Endothelial cell of hepatic sinusoid (primary cell): ENCODE results near the gene CEND1.

Experiments
- in situ Hi-C: cut with HindIII; loops from 2 replicates; pipeline ENCODE4 v1.10.0; 2017; ENCODE audit warnings: low sequenced_read_pairs

CEND1 gene

DNA sequence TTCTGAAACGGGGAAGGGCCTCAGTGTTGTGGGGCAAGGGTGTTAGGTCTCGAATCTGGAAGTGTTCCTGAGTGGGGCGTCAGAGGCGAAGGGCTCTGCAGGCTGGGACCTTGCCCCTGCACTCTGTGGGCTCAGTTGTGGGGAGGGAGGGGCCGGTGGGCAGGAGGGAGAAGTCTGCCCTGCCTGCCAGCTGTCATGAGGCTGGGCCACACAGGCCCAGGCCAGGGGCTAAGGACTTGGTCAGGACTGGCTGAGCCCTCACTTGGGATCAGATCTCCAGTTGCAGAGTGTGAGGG, 38.0 kb upstream of the CEND1 start, which contains the start of gene CRACR2B:
Gene CRACR2B (plus strand): TSS at position 23 of the 296 bp plus-strand sequence. CDS start 689 bp downstream, outside the sequence.
- in situ Hi-C loops: no loop called here

DNA sequence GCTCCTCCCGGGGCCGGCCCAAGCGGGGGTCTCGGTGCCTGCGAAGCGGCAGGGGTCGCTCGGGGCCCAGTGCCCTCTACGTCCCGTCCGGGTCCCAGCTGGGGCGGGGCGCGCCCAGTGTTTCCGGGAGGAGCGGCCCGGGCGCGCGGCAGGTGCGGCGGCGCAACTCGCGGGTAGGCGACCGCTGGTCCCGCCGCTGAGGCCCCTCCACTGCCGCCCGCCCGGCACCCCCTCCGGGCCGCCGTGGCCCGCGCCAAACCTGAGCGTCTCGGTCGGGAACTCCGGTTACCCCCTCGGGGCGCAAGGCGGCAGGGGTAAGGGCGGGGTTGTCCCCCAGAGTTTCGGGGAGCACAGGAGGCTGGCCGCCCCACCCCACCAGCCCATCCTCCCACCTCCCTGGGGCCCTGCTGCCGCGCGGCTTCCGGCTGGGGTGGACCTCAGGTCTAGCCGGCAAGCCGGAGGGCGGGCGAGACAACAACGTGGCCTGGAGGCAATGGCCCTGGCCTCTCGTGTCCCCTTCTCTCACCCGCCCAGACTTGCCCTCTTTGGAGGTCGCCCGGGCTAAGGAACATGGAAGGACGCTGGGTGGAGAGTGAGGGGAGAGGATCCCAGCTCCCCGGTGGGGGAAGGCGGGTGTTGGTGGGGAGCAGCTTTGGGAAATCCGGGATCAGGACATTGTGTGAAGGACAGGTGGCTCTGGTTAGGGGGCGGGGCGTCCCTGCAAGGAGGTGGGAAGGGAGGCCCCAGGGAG, 37.4 kb upstream of the CEND1 start:
- in situ Hi-C loops: no loop called here

GRCh38 chr11:826836-827145, 36.9 kb upstream of the CEND1 start:
- in situ Hi-C loops: no loop called here

- in situ Hi-C loops: no loop called here
Measured at GRCh38 chr11:826227-826621, 36.3 kb upstream of the CEND1 start.

DNA sequence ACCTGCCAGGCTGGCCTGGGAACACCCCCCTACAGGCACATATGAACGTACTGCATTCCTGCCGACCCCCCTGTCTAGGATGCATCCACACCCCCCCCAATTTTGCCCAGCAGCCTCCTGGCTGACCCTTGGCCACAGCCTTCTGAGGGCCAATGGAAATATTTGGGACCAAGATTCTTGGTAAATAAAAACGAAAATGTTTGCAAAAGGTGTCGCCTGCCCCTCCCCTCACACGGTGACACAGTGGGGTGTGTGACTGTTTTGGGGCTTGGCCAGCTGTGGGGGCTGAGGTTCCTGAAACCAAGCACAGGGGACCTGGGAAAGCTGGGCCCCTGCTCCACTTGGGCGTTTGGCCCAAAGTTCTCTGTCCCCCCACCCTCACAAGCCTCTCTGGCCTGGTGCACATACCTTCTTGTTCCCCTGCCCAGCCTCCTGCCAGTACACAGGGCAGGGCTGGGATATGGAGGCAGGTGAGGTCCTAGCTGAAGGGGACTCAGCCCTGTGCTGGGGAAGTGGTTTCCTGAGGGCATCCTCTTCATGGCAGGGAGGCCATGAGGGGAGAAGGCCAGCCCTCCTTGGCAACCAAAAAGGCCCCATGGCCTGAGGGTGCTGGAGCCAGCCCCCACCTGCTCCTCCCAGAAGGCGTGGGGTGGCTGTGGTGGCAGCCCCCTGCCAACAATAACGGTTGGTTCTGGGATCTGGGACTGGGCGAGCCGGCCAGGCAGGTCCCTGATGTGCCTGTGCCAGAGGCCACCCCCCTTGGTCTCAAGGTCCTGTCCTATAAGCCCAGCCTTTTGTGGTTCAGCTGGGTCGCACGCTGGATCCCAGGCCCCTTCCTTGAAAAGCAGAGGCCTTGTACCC, 35.7 kb upstream of the CEND1 start:
- in situ Hi-C loops: no loop called here

- in situ Hi-C loops: no loop called here
Measured at GRCh38 chr11:824942-825341, 35.1 kb upstream of the CEND1 start.

DNA sequence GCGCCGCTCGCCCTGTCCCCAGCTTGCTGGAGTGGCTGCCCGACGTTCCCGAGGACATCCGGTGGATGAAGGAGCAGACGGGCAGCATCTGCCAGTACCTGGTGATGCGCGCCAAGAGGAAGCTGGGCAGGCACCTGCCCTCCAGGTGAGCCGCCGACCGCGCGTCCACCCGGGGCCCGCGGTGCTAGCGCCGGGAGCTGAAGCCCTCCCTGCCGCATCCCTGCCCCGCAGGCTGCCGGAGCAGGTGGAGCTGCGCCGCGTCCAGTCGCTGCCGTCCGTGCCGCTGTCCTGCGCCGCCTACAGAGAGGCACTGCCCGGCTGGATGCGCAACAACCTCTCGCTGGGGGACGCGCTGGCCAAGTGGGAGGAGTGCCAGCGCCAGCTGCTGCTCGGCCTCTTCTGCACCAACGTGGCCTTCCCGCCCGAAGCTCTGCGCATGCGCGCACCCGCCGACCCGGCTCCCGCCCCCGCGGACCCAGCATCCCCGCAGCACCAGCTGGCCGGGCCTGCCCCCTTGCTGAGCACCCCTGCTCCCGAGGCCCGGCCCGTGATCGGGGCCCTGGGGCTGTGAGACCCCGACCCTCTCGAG, 34.5 kb upstream of the CEND1 start:
- in situ Hi-C loops: no loop called here

DNA sequence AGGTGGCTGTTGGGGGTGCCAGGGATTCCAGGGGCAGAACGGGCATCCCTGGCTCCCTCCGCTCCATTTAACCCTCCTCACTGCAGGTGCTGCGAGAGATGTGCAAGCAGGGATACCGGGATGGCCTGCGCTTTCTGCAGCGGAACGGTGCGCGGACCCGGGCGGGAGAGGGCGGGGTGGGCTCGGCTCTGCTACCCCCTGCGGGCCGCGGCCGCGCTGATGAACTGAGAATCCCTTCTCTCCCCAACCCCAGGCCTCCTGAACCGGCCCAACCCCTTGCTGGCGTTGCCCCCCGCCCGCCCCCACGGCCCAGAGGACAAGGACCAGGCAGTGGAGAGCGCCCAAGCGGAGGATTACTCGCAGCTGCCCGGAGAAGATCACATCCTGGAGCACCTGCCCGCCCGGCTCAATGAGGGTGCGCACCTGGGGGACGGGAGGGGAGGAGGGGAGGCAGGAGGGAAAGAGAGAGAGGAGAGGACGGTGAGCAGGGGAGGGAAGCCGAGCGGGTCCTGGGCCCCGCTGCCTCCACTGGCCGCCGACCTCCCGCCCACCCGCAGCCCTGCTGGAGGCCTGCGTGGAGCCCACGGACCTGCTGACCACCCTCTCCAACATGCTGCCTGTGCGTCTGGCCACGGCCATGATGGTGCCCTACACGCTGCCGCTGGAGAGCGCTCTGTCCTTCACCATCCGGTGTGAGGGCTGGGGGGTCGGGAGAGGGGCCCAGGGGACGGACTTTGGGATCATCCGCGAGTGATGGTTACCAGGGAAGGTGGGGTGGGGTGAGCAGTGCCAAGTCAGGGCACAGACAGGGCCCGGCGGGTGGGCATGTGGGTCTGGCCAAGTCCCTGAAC, 33.8 kb upstream of the CEND1 start:
- in situ Hi-C loops: no loop called here

- in situ Hi-C loops: no loop called here
Measured at GRCh38 chr11:821512-822371, 31.9 kb upstream of the CEND1 start.

- in situ Hi-C loops: no loop called here
Measured at GRCh38 chr11:820655-821511, 31.0 kb upstream of the CEND1 start.

DNA sequence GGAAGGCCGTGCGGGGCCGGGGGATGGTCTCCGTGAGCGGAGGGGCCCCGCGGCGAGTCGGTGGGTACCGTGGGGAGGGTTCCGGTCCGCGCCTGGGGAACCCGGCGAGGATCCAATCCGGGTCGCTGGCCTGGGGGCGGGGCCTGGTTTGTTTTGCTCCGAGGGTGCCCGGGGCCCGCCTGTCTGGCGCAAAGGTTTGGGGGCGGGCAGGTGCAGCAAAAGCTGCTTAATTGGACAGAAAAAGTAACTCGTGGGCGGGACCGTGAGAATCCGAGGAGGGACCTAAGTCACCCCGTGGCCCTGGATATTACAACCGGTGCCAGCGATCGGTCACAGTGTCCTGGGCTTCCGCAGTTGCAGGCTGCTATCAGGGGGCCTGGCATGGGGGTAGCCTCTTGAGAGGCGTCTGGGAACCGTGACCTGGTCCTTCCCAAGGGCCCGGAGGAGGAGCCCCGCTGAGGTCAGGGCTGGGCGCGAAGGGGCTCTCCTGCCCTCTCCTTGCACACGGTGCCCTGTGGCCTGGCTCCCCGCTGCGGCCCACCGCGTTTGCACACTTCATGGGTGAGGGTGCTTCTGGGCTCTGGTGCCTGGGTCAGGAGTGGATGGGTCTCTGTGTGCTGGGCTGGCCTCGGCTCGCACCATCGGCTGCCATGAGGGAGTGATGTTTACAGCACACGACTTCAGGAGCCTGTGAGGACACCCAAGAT, 30.2 kb upstream of the CEND1 start:
- in situ Hi-C loops: loop anchor here (10.0 kb wide), 1 partner anchor 95 kb away; the partner anchor contains the start of gene CHID1

DNA sequence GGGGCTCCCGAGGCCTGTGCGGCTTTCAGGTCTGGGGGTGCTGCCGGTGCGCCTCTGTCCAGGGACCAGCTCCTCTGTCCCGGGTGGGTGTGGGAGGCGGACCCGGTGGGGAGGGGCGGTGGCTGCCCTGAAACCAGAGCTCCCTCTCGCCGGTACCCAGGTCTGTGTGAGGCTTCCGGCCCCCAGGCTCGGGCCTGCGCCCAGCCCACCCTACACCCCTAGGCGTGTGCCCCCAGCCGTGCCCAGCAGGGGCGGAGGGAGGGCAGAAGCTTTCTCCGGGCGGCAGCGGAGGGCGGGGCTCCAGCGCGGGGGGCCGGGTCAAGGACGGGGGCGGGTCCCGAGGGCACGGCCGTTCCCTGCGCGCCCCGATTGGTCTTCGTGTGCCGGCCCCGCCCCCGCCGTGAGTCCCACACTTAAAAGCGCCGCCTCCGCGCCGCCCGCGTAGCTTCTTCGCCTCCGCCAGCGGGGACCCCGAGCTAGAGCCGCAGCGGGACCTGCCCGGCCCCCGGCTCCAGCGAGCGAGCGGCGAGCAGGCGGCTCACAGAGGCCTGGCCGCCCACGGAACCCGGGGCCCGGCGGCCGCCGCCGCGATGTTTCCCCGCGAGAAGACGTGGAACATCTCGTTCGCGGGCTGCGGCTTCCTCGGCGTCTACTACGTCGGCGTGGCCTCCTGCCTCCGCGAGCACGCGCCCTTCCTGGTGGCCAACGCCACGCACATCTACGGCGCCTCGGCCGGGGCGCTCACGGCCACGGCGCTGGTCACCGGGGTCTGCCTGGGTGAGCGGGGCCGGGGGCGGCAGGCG, 29.4 kb upstream of the CEND1 start:
- in situ Hi-C loops: loop anchor here (10.0 kb wide), 1 partner anchor 95 kb away; the partner anchor contains the start of gene CHID1

DNA sequence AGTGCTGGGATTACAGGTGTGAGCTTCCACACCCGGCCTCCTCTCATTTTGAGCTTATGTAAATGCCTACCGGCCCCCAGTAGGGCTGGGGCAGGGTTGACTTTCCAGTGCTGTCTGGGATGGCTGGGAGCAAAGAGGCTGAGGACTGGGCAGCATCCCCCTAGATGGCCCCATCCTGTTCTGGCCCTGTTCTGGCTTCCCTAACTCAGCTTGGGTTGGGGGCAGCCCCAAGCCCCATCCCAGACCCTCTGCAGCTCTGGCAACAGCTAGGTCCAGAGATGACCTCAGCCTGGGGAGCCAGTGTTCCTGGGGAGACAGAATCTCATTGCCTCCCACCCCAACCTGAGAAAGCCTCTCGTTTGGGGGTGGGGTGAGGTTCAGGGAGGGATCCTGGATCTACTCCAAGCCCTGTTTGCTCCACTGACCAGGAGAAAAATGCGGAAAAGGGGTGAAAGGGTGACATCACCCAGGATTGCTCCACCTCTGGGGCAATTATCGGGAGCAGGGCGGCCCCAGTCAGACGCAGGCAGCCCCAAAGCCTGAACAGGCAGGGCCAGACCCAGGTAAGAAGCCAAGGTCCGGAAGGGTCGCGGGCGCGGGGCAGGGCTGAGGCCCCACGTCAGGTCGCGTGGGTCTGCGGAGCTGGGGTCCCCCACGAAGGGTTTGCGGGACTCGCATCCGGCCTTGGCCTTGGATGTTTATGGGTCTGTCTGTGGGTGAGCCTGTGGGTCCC, 28.7 kb upstream of the CEND1 start, which contains the start of gene PNPLA2:
Gene PNPLA2 (plus strand): TSS at position 519 of the 733 bp plus-strand sequence. CDS start 805 bp downstream, outside the sequence.
- in situ Hi-C loops: loop anchor here (10.0 kb wide), 1 partner anchor 96 kb away; the partner anchor contains the start of gene CHID1

- in situ Hi-C loops: loop anchor here (10.0 kb wide), 1 partner anchor 98 kb away; the partner anchor contains the start of gene CHID1
Measured at GRCh38 chr11:816433-816779, 26.5 kb upstream of the CEND1 start.

DNA sequence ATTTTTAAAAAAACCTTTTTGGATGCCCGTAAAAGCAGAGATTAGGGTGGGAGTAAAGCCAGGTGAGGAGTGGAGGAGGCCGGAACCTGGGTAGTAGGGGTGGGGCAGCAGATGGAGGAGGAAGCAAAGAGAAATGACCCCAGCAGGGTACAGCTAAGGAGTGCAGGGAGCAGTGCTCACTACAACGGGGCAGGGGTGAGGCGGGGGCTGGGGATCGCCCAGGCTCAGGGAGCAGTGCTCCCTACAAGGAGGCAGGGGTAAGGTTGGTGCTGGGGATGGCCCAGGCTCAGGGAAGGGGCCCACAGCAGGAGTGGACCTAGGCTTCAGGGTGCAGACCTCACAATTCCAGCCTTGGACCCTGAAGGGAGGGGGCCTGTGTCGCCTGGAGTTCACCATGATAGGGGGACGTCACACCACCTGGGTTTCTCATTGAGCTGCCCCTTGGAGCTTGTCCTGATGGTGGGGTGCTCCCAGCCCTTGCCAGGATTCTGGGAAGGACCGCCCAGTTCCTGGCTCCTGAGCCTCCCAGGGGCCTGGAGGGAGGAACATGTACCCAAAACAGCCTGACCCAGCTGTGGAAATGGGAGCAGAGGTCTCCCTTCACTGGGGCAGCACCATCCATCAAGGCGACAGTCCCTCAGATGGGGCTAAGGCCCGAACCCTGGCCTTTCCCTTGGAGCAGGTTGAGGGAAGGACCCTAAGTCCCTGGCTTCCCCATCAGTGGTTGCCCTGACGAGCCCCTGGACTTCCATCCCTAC, 26.0 kb upstream of the CEND1 start:
- in situ Hi-C loops: loop anchor here (10.0 kb wide), 1 partner anchor 99 kb away; the partner anchor contains the start of gene CHID1
